ENCODE measurements around the gene PTGER2.

GRCh38 chr14:52356025-52356424, 41.9 kb downstream of the PTGER2 start:
- no peak for TF ChIP-seq CTCF (IDR thresholded peaks at IDR 0.05 in 4 of 5, conservative IDR thresholded peaks at IDR 0.05 in 1 of 5)
- no peak for TF ChIP-seq POLR2A (IDR thresholded peaks at IDR 0.05)
